H1 (cell line): ENCODE measurements around the gene FLRT3. TPM values are rescaled to one million over a fixed set of nuclear protein-coding genes. Genes with fewer than 3 reads are reported as not detected.

Source experiments
- CTCF ChIA-PET: fragments of 300-600 bp; sonication (Branson Sonifier 250); formaldehyde crosslinking; loops from one replicate; lab custom pipeline; 2021; ENCODE audit not compliant: partially characterized antibody; lab: Charles Lee
- POLR2A ChIA-PET: fragments of 300-600 bp; sonication (Branson Sonifier 250); formaldehyde crosslinking; loops from one replicate; lab custom pipeline; 2021; ENCODE audit warnings: inconsistent platforms; ENCODE audit not compliant: partially characterized antibody; lab: Charles Lee
- DNase-seq, 2 experiments: peaks; one replicate each; pipeline versions ENCODE4 v3.0.0 to v3.0.0-alpha.2; 2010 to 2022; ENCODE audit warnings: low spot score in 2 of 2, low read depth in 1 of 2, mixed read lengths in 1 of 2
- FAIRE-seq: peaks from 2 replicates; lab custom pipeline; 2011; peaks lifted over from hg19 to GRCh38; lab: Jason Lieb, UNC
- H2AFZ ChIP-seq: 2 replicates; pipeline ENCODE4 v1.8.1; 2012; ENCODE audit warnings: low read length, inconsistent platforms
- H2AK5ac ChIP-seq: 2 replicates; pipeline ENCODE4 v1.6.1; 2013; ENCODE audit warnings: low read depth, low read length
- H2BK120ac ChIP-seq: replicated peaks from 2 replicates; pipeline ENCODE3; 2013; ENCODE audit warnings: low read depth, low read length, inconsistent platforms
- H2BK12ac ChIP-seq: 2 replicates; pipeline ENCODE4 v1.6.1; 2013; ENCODE audit warnings: low read depth, low read length
- H2BK15ac ChIP-seq: 2 replicates; pipeline ENCODE4 v1.6.1; 2013; ENCODE audit warnings: low read length
- H2BK20ac ChIP-seq: 2 replicates; pipeline ENCODE4 v1.6.1; 2013; ENCODE audit warnings: low read length
- H2BK5ac ChIP-seq: 2 replicates; pipeline ENCODE4 v1.6.1; 2013; ENCODE audit warnings: low read depth, low read length
- H3K14ac ChIP-seq: 2 replicates; pipeline ENCODE4 v1.6.1; 2013; ENCODE audit warnings: inconsistent platforms; ENCODE audit not compliant: insufficient read length
- H3K18ac ChIP-seq: 2 replicates; pipeline ENCODE4 v1.6.1; 2013; ENCODE audit warnings: low read length; ENCODE audit errors: extremely low read depth
- H3K23ac ChIP-seq: 2 replicates; pipeline ENCODE4 v1.6.1; 2013; ENCODE audit warnings: inconsistent platforms; ENCODE audit not compliant: insufficient read length
- H3K23me2 ChIP-seq: 2 replicates; pipeline ENCODE4 v1.6.1; 2013; ENCODE audit warnings: low read depth, low read length
- H3K27ac ChIP-seq: 2 replicates; pipeline ENCODE4 v1.6.1; 2011; ENCODE audit warnings: low read depth, low read length, inconsistent platforms
- H3K27me3 ChIP-seq, 4 experiments: replicated peaks in 1 of 4; 1 replicate in 1 of 4; 2 replicates in 3 of 4; pipeline versions ENCODE4 v1.6.1 to v1.8.1; 2011 to 2013; ENCODE audit warnings: low read length in 3 of 4, mild to moderate bottlenecking in 3 of 4, inconsistent platforms in 2 of 4, mixed read lengths in 2 of 4, moderate library complexity in 1 of 4; ENCODE audit not compliant: control insufficient read depth in 3 of 4, insufficient read depth in 3 of 4; ENCODE audit errors: extremely low read depth in 1 of 4
- H3K36me3 ChIP-seq, 4 experiments: 2 replicates each; pipeline versions ENCODE4 v1.6.1 to v1.8.1; 2011 to 2013; ENCODE audit warnings: mild to moderate bottlenecking in 4 of 4, low read length in 3 of 4, moderate library complexity in 2 of 4, control low read depth in 1 of 4, inconsistent platforms in 1 of 4; ENCODE audit not compliant: insufficient read depth in 4 of 4, control insufficient read depth in 2 of 4
- H3K4ac ChIP-seq: replicated peaks from 2 replicates; pipeline ENCODE3; 2013; ENCODE audit warnings: low read length, low read depth, mixed read lengths, inconsistent platforms; ENCODE audit not compliant: insufficient read length
- H3K4me1 ChIP-seq, 4 experiments: replicated peaks in 1 of 4; 1 replicate in 1 of 4; 2 replicates in 3 of 4; pipeline versions ENCODE4 v1.6.1 to v1.8.1; 2011 to 2013; ENCODE audit warnings: low read length in 3 of 4, inconsistent platforms in 2 of 4, mixed read lengths in 1 of 4; ENCODE audit not compliant: insufficient read depth in 4 of 4, control insufficient read depth in 3 of 4
- H3K4me2 ChIP-seq, 2 experiments: 2 replicates each; pipeline versions ENCODE4 v1.6.1 to v1.8.1; 2011 to 2013; ENCODE audit warnings: low read depth in 2 of 2, low read length in 2 of 2, control low read depth in 1 of 2, inconsistent platforms in 1 of 2, mild to moderate bottlenecking in 1 of 2; ENCODE audit not compliant: insufficient read depth in 1 of 2
- H3K4me3 ChIP-seq, 4 experiments: fragments of 200-600, 300-600 bp in 1 of 4; sonication (generic), shearing (Covaris generic), sonication (Bioruptor Twin) in 1 of 4; 2 replicates each; pipeline versions ENCODE4 v1.5.1 to v1.8.1; 2011 to 2016; ENCODE audit warnings: low read length in 4 of 4, low read depth in 3 of 4, control low read depth in 2 of 4, inconsistent platforms in 2 of 4, mild to moderate bottlenecking in 2 of 4, mixed read lengths in 1 of 4, moderate library complexity in 1 of 4; ENCODE audit not compliant: insufficient read depth in 2 of 4; ENCODE audit errors: extremely low read depth in 1 of 4
- H3K56ac ChIP-seq: replicated peaks from 2 replicates; pipeline ENCODE3; 2013; ENCODE audit warnings: low read depth, mild to moderate bottlenecking, mixed read lengths, low read length, inconsistent platforms; ENCODE audit not compliant: insufficient read length
- H3K79me1 ChIP-seq: 2 replicates; pipeline ENCODE4 v1.6.1; 2013; ENCODE audit warnings: low read depth, low read length, control low read depth
- H3K79me2 ChIP-seq, 2 experiments: 2 replicates each; pipeline versions ENCODE4 v1.6.1 to v1.8.1; 2012 to 2013; ENCODE audit warnings: low read length in 2 of 2, mild to moderate bottlenecking in 2 of 2, inconsistent platforms in 1 of 2; ENCODE audit not compliant: insufficient read depth in 2 of 2, control insufficient read depth in 1 of 2
- H3K9ac ChIP-seq, 4 experiments: replicated peaks in 1 of 4; 1 replicate in 1 of 4; 2 replicates in 3 of 4; pipeline versions ENCODE4 v1.6.1 to v1.8.1; 2011 to 2013; ENCODE audit warnings: low read depth in 3 of 4, low read length in 3 of 4, control low read depth in 2 of 4, mild to moderate bottlenecking in 2 of 4, moderate library complexity in 2 of 4, inconsistent platforms in 1 of 4; ENCODE audit errors: extremely low read depth in 1 of 4
- H3K9me3 ChIP-seq, 2 experiments: 2 replicates each; pipeline versions ENCODE4 v1.6.1 to v1.8.1; 2012 to 2013; ENCODE audit warnings: mild to moderate bottlenecking in 2 of 2, moderate library complexity in 2 of 2, control low read depth in 1 of 2, inconsistent platforms in 1 of 2, low read depth in 1 of 2, low read length in 1 of 2, mixed read lengths in 1 of 2; ENCODE audit not compliant: insufficient read depth in 2 of 2
- H4K20me1 ChIP-seq, 2 experiments: replicated peaks in 1 of 2; 2 replicates each; pipeline versions ENCODE3 to v1.8.1; 2011 to 2013; ENCODE audit warnings: inconsistent platforms in 2 of 2, low read length in 2 of 2, mild to moderate bottlenecking in 1 of 2; ENCODE audit not compliant: insufficient read depth in 2 of 2, control insufficient read depth in 1 of 2
- H4K5ac ChIP-seq: 2 replicates; pipeline ENCODE4 v1.6.1; 2013; ENCODE audit warnings: low read length, low read depth, mixed read lengths, inconsistent platforms; ENCODE audit not compliant: insufficient read length
- H4K8ac ChIP-seq: 2 replicates; pipeline ENCODE4 v1.8.0; 2013; ENCODE audit warnings: mild to moderate bottlenecking, moderate library complexity, low read length, inconsistent platforms; ENCODE audit not compliant: insufficient read depth; ENCODE audit errors: extremely low read depth
- H4K91ac ChIP-seq: replicated peaks from 2 replicates; pipeline ENCODE3; 2013; ENCODE audit warnings: low read length, mixed read lengths, inconsistent platforms; ENCODE audit not compliant: insufficient read length
- CTCF ChIP-seq, 3 experiments: IDR thresholded peaks; 1 replicate in 2 of 3; 2 replicates in 1 of 3; pipeline versions ENCODE4 v1.5.1 to v1.6.1; 2011; ENCODE audit warnings: low read length in 3 of 3, mild to moderate bottlenecking in 3 of 3, inconsistent platforms in 2 of 3, low read depth in 1 of 3, moderate library complexity in 1 of 3; ENCODE audit not compliant: insufficient read depth in 1 of 3; ENCODE audit errors: control extremely low read depth in 1 of 3
- GTF2F1 ChIP-seq: IDR thresholded peaks from 2 replicates; pipeline ENCODE4 v1.6.1; 2012; ENCODE audit warnings: low read depth, low read length, improper control_type of control experiment, borderline replicate concordance
- SIX5 ChIP-seq: IDR thresholded peaks from 2 replicates; pipeline ENCODE4 v1.6.1; 2011; ENCODE audit warnings: mild to moderate bottlenecking, low read depth, low read length
- WGBS, 2 experiments: shearing (Covaris generic) in 1 of 2; methylation state at CpG; one replicate each; pipeline versions ENCODE4 v1.1.6 to v1.1.7; 2013 to 2015; ENCODE audit warnings: low lambda C conversion rate in 2 of 2, mixed read lengths in 2 of 2, inconsistent platforms in 1 of 2, low coverage in 1 of 2, missing lambda C conversion rate in 1 of 2; ENCODE audit not compliant: insufficient replicate concordance in 2 of 2, insufficient coverage in 1 of 2, insufficient read length in 1 of 2; ENCODE audit errors: extremely low coverage in 1 of 2, missing lambda C conversion rate in 1 of 2; 5-methylcytosine and 5-hydroxymethylcytosine counted together
- polyA plus RNA-seq, 7 experiments: library from polyadenylated mRNA; depleted of rRNA in 3 of 7; stranded (reverse) in 5 of 7; unstranded in 2 of 7; fragments of >200 nt in 5 of 7; fragments of 200-250 nt in 2 of 7; gene quantifications; 1 replicate in 5 of 7; 2 replicates in 1 of 7; 4 replicates in 1 of 7; pipeline versions ENCODE4 v1.2.1 to v1.2.3, GENCODE V29; 2011 to 2013; ENCODE audit warnings: missing spikeins in 2 of 7, mixed read lengths in 2 of 7
- total RNA-seq: library from RNA; stranded (reverse); fragmentation: NEBNext Ultra II Directional; extraction: Animal tissue kit (Norgen Biotek cat#: 25700); gene quantifications from 2 replicates; pipeline ENCODE4 v1.2.1, GENCODE V29; 2021

Gene FLRT3
- total and polyA plus RNA-seq, 2 of the 8 experiments (the other 6 are each of a cell fraction or from before 2014, with no cell fraction given) = 0.35 to 0.41 TPM

GRCh38 chr20:14307956-14308355, 29.5 kb downstream of the FLRT3 start:
- CTCF ChIA-PET = no interaction called here
- H4K91ac ChIP-seq = no peak overlapping the region
- H3K27me3 ChIP-seq = no peaks in the 10 kb centered on the region
- H3K36me3 ChIP-seq = no peaks in the 10 kb centered on the region
- no peak for FAIRE-seq
- no peak overlapping the region for H2BK5ac ChIP-seq
- no peak overlapping the region for H2BK15ac ChIP-seq
- no peak overlapping the region for H3K27ac ChIP-seq
- no peak overlapping the region for H3K4ac ChIP-seq
- no peak overlapping the region for H3K18ac ChIP-seq
- H3K9ac ChIP-seq = no peak overlapping the region
- no peaks in the 10 kb centered on the region for H3K79me1 ChIP-seq
- no peak for DNase-seq
- WGBS, 2 experiments = 93% methylated on average over 2 of the region's 2 CpGs; no CpG with 5 or more reads in 1 of the 2 experiments
- H3K4me3 ChIP-seq = no peak overlapping the region
- H3K23ac ChIP-seq = no peak overlapping the region
- POLR2A ChIA-PET = no interaction called here
- no peak overlapping the region for H3K4me2 ChIP-seq
- no peak overlapping the region for H2BK120ac ChIP-seq
- H4K20me1 ChIP-seq = no peaks in the 10 kb centered on the region
- H3K14ac ChIP-seq = no peak overlapping the region
- H2BK20ac ChIP-seq = no peak overlapping the region
- no peaks in the 10 kb centered on the region for H3K9me3 ChIP-seq
- H3K79me2 ChIP-seq = no peaks in the 10 kb centered on the region
- no peaks in the 10 kb centered on the region for H3K23me2 ChIP-seq
- no peak overlapping the region for H2AFZ ChIP-seq
- TF ChIP-seq CTCF (IDR thresholded peaks at IDR 0.05; ENCODE audit: control extremely low read depth in 1 of 3, insufficient read depth in 1 of 3, low read depth in 1 of 3, low read length in 3 of 3) (no peak), GTF2F1 (no peak), SIX5 (no peak)
- TF ChIP-seq, all 59 proteins: peak for 0
- Histone ChIP-seq H4K8ac (no peak overlapping the region), H2BK12ac (no peak overlapping the region), H4K5ac (no peak overlapping the region), H3K4me1 (no peaks in the 10 kb centered on the region; a peak in 1 of 7 replicates), H2AK5ac (no peak overlapping the region), H3K56ac (no peak overlapping the region)
